HUDEP-2 (cell line): ENCODE data around the gene LRRC3.
"Not testable (repeated sequence)": the region's sequence is repeated elsewhere in the genome, so short reads cannot be mapped to it uniquely, and the experiment has no call there.

Experiments
- DNase-seq, 76 experiments: peaks; one replicate each; lab custom pipeline; 2025; ENCODE audit not compliant: unreplicated experiment in 76 of 76; lab: John Stamatoyannopoulos, UW

LRRC3 gene

GRCh38 chr21:44494956-44495355 is 39.6 kb downstream of the LRRC3 start:
- DNase-seq = no peak

GRCh38 chr21:44495611-44496563 is 40.6 kb downstream of the LRRC3 start:
- DNase-seq = no peak

DNA sequence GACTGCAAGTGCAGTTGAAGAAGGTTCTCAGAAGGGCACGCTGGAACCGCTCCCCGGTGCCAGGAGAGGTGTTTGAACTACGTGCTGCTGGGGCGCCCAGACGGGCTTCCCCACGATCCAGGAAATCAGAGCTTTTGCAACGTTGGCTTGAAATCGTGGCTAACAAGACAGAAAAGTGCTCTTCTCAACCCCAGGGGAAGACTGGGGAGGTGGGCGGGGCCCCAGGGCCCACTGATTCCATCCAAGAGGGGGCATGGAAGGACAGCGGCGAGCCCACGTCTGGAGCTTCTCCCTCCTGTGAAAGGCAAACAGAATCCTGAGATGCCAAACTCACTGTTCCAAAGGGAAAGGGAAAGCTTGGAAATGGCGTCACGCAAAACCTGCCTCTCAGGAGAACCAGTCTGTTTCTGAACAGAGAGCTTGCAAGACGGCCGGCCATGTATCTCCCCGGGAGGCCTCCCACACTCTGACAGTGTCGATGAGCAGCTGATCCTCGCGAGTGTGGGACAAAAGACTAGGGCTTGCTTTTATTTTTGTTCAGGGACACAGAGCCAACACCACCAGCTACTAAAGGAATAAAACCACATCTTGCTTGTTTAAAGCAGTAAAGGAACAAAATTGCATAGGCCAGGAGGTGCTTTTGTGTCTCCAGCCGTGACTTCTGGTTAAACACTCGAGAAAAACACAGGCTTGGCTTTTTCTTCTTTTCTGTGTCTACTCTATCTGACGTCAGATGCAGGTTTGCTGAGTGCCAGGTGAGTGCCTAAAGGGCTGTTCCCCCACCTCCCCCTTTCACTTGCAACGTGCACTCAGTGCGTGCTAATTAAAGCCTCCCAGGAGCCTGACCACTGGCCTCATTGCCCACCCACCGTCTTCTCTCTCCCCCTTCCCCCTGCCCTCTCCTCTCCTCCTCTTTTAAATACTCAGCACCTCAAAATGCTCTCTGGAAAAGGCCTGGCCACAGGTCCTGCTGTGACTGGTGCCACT is 41.5 kb downstream of the LRRC3 start:
- DNase-seq = no peak

DNA sequence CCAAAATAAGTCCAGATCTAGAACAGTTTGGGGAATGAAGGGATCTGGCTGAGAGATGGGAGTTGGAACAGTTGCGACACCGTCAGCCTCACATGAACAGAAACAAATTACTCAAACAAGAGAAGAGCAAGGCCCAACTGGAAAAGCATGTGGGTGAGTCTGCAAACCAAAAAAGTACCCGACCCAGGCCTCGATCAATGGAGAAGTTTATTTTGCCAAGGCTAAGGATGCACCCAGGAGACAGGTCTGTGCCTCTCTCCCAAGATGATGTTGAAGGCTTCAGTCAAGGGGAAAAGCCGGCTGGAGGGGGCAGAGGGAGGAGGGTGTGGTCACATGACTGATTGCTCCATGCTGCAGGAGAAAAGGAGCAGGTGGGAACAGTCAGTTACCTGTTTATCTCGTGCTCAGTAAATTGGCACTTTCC is 42.4 kb downstream of the LRRC3 start:
- DNase-seq = no peak

GRCh38 chr21:44498280-44499210 is 43.2 kb downstream of the LRRC3 start:
- DNase-seq = no peak

DNA sequence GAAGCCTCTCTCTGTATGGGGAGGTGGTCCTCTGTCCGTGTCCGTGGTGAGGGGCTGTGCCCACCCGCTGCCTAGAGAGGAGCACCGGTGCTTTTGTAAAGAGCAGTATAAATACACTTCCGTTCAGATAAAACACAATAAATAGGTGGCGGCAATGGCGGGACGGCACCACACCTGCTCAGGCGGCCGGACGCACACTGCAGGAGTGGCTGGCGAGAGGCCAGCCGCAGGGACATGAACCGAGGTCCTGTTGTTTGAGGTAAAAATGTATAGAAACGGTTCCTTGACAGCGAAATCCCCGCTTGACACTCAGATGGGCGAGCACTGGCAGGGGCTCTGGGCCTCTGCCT is 43.9 kb downstream of the LRRC3 start:
- no peak for DNase-seq

- DNase-seq = no peak
Measured at GRCh38 chr21:44499631-44500030, 44.3 kb downstream of the LRRC3 start.

GRCh38 chr21:44500111-44500510 is 44.8 kb downstream of the LRRC3 start:
- no peak for DNase-seq

GRCh38 chr21:44502171-44502958 is 47.1 kb downstream of the LRRC3 start:
- DNase-seq = no peak

DNA sequence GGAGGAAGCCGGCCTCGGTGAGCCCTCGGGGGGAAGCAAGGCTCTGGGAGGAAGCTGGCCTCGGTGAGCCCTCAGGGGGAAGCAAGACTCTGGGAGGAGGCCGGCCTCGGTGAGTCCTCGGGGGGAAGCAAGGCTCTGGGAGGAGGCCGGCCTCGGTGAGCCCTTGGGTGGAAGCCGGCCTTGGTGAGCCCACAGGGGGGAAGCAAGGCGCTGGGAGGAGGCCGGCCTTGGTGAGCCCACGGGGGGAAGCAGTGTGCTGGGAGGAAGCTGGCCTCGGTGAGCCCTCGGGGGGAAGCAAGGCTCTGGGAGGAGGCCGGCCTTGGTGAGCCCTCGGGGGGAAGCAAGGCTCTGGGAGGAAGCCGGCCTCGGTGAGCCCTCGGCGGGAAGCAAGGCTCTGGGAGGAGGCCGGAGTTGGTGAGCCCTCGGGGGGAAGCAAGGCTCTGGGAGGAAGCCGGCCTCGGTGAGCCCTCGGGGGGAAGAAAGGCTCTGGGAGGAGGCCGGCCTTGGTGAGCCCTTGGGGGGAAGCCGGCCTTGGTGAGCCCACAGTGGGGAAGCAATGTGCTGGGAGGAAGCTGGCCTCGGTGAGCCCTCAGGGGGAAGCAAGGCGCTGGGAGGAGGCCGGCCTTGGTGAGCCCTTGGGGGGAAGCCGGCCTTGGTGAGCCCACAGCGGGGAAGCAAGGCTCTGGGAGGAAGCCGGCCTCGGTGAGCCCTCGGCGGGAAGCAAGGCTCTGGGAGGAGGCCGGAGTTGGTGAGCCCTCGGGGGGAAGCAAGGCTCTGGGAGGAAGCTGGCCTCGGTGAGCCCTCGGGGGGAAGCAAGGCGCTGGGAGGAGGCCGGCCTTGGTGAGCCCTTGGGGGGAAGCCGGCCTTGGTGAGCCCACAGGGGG is 47.9 kb downstream of the LRRC3 start:
- not testable (repeated sequence) for DNase-seq

GRCh38 chr21:44503901-44504399 is 48.6 kb downstream of the LRRC3 start:
- no peak for DNase-seq

- no peak for DNase-seq
Measured at GRCh38 chr21:44505673-44506278, 50.5 kb downstream of the LRRC3 start.

- no peak for DNase-seq
Measured at GRCh38 chr21:44506279-44507255, 51.3 kb downstream of the LRRC3 start.

GRCh38 chr21:44507673-44508425 is 52.5 kb downstream of the LRRC3 start:
- DNase-seq = no peak

GRCh38 chr21:44508426-44508710 is 53.1 kb downstream of the LRRC3 start:
- no peak for DNase-seq

GRCh38 chr21:44508711-44509445 is 53.6 kb downstream of the LRRC3 start:
- no peak for DNase-seq
